IMR-90 (cell line): ENCODE data around the gene GLMP.

Source experiments
- BHLHE40 ChIP-seq: fragments of 150-350 bp; IDR thresholded peaks from 2 replicates; pipeline ENCODE4 v1.6.1; 2016; ENCODE audit warnings: mild to moderate bottlenecking, low read depth, low read length
- CEBPB ChIP-seq: IDR thresholded peaks from 2 replicates; pipeline ENCODE4 v1.6.1; 2012; ENCODE audit warnings: low read depth, low read length, improper control_type of control experiment
- CTCF ChIP-seq: conservative IDR thresholded peaks from 2 replicates; pipeline ENCODE4 v1.5.1; 2012; ENCODE audit warnings: mild to moderate bottlenecking, low read depth, low read length, improper control_type of control experiment
- MAZ ChIP-seq: IDR thresholded peaks from 2 replicates; pipeline ENCODE4 v1.6.1; 2012; ENCODE audit warnings: low read depth, mild to moderate bottlenecking, low read length, improper control_type of control experiment, moderate library complexity, borderline replicate concordance
- MXI1 ChIP-seq: IDR thresholded peaks from 2 replicates; pipeline ENCODE4 v1.6.1; 2012; ENCODE audit warnings: low read depth, mild to moderate bottlenecking, low read length, moderate library complexity, borderline replicate concordance
- POLR2A ChIP-seq: IDR thresholded peaks from 2 replicates; pipeline ENCODE4 v1.6.1; 2012; ENCODE audit warnings: mild to moderate bottlenecking, low read depth, low read length
- RCOR1 ChIP-seq: IDR thresholded peaks from 2 replicates; pipeline ENCODE4 v1.6.1; 2012; ENCODE audit warnings: mild to moderate bottlenecking, low read length, improper control_type of control experiment; ENCODE audit not compliant: insufficient replicate concordance
- RFX5 ChIP-seq: IDR thresholded peaks from 2 replicates; pipeline ENCODE4 v1.8.0; 2012; ENCODE audit warnings: low read depth, mild to moderate bottlenecking, low read length, moderate library complexity
- SMC3 ChIP-seq: fragments of 150-350 bp; IDR thresholded peaks from 2 replicates; pipeline ENCODE4 v1.6.1; 2016; ENCODE audit warnings: low read depth, mild to moderate bottlenecking, antibody characterized with exemption, low read length, moderate library complexity

DNA sequence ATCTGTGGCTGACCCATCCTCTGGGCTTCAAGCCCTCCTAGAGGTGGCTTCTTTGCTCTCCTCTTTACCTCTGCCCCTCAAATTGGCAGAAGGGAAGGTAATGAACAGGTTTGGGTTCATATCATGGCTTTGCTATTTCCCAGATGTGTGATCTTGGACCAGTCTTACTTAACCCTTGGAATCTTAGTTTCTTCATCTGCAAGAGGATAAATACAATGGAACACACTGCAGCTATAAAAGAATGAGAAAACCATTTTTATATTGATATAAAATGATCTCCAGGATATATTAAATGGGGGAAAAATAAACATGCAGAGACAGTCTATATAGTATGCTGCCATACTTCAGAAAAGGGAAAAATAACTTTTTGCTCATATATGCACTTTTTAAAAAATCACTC, 5.6 kb downstream of the GLMP start:
- TF ChIP-seq RCOR1, result no peak
- no peak for TF ChIP-seq CEBPB
- TF ChIP-seq MAZ, result no peak
- no peak for TF ChIP-seq MXI1
- no peak for TF ChIP-seq POLR2A
- TF ChIP-seq CTCF, result no peak
- no peak for TF ChIP-seq RFX5
- no peak for TF ChIP-seq BHLHE40
- no peak for TF ChIP-seq SMC3
